Thyroid gland (tissue), 4 donors: Measurements from ENCODE around the gene BARHL2.

Source experiments
- CTCF ChIP-seq, 6 experiments: fragments of 200-600 bp in 3 of 6; fragments of 450-650 bp in 3 of 6; sonication (generic) in 3 of 6; IDR thresholded peaks; one replicate each; pipeline ENCODE4 v1.5.1; 2016 to 2019; ENCODE audit warnings: antibody characterized with exemption in 6 of 6, mild to moderate bottlenecking in 2 of 6, inconsistent platforms in 1 of 6, moderate library complexity in 1 of 6
- POLR2A ChIP-seq, 2 donors: fragments of 450-650 bp; IDR thresholded peaks; one replicate each; pipeline ENCODE4 v1.6.1; 2017; ENCODE audit warnings: antibody characterized with exemption in 2 of 2, mild to moderate bottlenecking in 2 of 2, moderate library complexity in 1 of 2

- TF ChIP-seq CTCF (IDR thresholded peaks at IDR 0.05) = no peak
- no peak for TF ChIP-seq POLR2A (IDR thresholded peaks at IDR 0.05)
Measured at GRCh38 chr1:90712915-90713730, 4.0 kb downstream of the BARHL2 start.
